GM21786 (cell line): ENCODE data around the gene SUPT5H.
"Not testable (repeated sequence)": the region's sequence is repeated elsewhere in the genome, so short reads cannot be mapped to it uniquely, and the experiment has no call there.

Experiments
- ATAC-seq: cut with Tn5 transposase; IDR thresholded peaks from one replicate; pipeline ENCODE4 v1.9.1; 2021; ENCODE audit not compliant: unreplicated experiment

The SUPT5H gene

DNA sequence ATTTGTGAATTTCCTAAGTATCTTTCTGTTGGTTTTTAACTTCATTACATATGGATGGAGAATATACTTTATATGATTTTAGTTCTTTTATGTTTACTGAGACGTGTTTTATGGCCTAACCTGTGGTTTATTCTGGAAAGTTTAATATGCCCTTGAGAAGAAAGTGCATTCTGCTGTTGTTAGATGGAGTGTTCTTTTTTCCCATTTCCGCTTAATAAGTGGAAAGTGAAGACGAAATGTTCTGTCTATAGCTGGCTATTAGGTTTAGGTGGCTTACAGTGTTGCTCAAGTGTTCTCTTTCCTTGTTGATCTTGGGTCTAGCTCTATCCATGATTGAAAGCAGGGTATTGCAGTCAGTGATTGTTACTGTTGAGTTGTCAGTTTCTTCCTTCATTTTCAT, 18.0 kb downstream of the SUPT5H start:
- no peak for ATAC-seq

DNA sequence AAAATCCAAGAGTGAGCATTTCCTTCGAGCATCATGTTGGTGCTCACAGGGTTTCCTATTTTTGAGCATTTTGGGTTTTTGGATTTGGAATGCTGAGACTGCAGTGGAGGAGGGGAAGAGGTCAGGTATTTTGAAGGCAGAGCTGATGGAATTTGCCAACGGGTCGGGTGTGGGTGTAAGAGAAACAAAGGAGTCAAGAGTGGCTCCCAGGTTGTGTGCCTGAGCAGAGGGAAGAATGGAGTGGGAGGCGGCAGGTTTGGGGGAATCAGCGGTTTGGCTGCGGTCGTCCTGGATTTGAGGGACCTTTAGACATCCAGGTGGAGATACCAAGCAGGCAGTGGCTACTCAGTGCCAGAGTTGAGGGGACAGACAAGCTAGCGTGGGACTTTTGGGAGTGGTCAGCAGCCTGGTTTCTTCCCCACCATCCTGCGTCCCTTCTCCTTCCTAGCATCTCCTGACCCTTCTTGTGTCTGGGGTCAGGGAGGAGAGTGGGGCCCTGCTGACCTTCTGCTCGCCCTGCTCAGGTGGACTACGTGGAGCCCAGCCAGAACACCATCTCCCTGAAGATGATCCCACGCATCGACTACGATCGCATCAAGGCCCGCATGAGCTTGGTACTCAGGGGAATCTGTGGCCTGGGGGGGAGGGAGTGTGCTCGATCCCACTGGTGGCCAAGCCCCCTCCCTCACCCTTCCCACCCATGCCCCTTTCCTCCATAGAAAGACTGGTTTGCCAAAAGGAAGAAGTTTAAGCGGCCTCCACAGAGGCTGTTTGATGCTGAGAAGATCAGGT, 20.8 kb downstream of the SUPT5H start:
- no peak for ATAC-seq

DNA sequence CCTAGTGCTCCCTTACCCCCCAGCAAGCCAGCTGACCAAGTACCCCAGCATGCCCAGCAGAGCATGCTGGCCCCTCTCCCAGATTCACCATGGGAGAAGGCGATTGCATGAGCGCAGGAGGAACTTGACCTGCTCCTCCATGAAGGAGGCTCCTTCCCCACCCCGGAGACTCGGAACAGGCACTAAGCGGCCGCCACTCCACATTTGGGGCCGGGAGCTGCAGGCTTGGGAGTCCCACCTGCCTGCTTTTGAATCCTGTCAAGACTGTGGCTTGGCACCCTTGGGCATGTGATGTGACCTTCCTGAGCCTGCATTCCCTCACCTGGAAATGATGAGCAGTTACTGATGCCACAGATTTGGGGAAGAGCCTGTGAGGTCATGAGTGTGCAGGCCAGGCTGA, 22.6 kb downstream of the SUPT5H start:
- ATAC-seq = no peak

DNA sequence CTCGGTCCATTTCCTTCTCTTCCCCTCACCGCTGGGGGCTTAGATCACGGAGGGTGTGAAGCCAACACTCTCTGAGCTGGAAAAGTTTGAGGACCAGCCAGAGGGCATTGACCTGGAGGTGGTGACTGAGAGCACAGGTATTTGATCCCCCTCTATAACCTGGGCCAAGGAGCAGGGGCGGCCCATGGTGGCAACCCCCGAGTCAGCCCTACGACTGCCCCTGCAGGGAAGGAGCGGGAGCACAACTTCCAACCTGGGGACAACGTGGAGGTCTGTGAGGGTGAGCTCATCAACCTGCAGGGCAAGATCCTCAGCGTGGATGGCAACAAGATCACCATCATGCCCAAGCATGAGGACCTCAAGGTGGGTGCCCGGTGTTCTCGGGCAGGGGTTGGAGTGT, 23.7 kb downstream of the SUPT5H start:
- no peak for ATAC-seq

- ATAC-seq = no peak
Measured at GRCh38 chr19:39469567-39469966, 24.2 kb downstream of the SUPT5H start.

DNA sequence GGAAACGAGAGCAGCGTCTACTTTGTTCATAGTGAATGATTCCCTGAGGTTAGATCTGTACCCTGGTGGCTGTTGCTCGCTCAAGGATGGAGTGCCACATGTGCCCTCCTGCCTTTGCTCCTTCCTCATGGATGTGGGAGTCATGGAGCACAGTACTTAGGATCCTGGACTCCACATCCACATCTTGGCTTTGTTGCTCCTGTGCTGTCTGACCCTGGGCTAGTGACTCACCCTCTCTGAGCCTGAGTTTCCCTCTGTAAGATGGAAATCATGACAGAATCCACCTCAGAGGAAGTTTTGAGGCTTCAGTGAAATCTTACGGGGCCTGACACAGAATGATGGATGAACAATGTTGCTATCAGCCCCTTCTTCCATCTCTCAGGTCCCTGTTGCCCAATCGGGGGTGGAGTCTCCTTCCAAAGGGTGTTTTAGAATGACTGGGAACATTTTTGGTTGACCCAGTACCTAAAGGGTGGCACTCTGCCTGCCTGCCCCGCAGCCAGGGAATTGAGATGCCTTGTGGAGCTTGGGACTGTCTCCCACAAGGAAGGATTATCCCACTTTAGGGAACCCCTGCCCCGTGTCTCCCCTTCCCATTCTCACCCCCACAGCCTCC, 25.4 kb downstream of the SUPT5H start:
- no peak for ATAC-seq

GRCh38 chr19:39471756-39472536, 26.6 kb downstream of the SUPT5H start:
- ATAC-seq = no peak

- ATAC-seq = no peak
Measured at GRCh38 chr19:39472746-39473442, 27.5 kb downstream of the SUPT5H start.

DNA sequence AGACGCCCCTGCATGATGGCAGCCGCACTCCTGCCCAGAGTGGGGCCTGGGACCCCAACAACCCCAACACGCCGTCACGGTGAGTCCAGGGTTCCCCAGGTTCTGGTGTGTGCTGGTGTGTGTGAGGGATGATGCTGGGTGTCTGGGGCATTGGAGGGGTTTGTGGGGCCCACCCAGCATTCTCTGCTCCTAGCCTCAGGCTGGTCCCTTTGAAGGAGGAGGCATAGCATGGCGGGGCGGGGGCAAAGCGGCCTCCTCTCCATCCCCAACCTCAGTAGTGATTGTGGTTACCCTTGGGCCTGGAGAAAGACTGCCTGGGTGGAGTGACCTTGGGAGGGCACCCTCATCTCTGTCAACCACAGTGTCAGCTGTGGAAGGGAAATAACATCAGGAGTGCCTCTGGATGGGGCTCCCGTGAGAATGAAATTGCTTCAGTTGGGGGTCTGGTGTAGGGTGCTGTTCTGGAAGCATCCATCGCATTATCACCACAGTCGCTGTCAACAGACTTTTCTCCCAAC, 28.1 kb downstream of the SUPT5H start:
- ATAC-seq = no peak

GRCh38 chr19:39474139-39474620, 28.8 kb downstream of the SUPT5H start:
- no peak for ATAC-seq

- ATAC-seq = no peak
Measured at GRCh38 chr19:39475748-39476147, 30.4 kb downstream of the SUPT5H start.

GRCh38 chr19:39479319-39479801, 34.0 kb downstream of the SUPT5H start:
- ATAC-seq = not testable (repeated sequence)

- ATAC-seq = no peak
Measured at GRCh38 chr19:39479916-39480315, 34.5 kb downstream of the SUPT5H start.

DNA sequence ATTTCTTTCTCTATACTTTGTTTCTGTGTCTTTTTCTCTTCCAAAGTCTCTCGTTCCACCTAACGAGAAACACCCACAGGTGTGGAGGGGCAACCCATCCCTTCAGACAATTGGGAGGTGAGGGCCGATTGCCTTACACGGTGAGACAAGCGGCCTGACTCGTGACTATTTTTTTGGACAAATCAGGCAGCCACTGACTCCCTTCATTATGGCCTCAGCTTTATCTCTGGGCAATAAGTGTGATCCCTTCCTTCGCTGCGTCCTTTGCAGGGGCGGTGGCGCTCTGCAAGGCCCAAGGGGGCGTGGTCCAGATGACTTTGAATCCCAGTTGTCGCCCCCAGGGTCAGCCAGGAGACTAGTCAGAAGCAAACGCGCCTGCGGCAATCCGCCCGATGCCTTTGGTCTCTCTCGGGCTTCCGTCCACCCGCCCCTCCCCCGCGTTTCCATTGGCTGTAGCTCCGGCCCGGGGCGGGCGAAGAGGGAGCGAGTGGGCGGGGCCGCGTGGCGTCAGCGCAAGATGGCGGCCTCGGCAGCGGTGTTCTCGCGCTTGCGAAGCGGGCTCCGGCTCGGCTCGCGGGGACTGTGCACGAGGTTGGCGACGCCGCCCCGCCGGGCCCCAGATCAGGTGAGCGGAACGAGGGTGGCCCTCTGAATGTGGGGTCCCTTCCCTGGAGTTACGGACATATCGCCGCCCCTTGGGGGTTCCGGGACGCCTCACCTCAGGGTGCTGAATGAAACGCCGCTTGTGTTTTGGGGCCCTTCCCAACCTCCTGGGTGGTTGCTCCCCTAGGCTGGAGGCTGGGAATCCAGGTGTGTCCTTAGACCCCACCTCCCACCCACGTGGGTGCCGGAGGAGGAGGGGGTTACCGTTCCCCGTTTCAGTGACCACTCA, 35.2 kb downstream of the SUPT5H start, which contains the start of gene TIMM50:
Gene TIMM50 (plus strand): TSS at position 502 of the 892 bp plus-strand sequence. CDS start 16 bp downstream, at position 518.
- ATAC-seq = peak; percentile 83

DNA sequence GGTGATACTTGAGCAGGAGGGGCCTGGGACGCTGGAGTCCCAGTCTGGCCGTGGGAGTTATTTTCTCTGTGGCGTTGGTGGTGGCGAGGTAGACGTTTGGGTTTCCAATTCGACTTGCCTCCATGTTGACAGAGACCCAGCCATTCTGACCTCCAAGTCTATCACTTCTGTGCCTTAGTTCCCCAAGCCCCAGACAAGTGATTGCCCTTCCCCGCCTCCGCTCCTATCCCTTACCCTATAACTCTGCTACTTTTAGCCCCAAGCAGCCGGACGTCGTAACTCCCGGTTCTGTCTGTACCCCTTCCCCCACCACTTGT, 35.8 kb downstream of the SUPT5H start:
- ATAC-seq = no peak

DNA sequence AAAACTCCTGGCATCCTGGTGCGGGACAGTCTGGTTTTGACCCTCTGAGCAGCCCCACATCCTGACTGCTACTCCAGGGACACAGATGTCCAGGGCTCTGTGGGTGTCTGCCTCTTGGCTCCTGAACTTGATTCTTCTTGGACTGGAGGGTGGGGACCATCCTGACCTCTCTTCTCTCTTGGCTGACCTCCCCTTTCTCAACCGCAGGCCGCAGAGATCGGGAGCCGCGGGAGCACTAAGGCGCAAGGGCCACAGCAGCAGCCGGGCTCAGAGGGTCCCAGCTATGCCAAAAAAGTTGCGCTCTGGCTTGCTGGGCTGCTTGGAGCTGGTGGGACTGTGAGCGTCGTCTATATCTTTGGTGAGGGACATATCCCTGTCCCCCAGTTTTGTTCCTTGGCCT, 36.3 kb downstream of the SUPT5H start:
- no peak for ATAC-seq

DNA sequence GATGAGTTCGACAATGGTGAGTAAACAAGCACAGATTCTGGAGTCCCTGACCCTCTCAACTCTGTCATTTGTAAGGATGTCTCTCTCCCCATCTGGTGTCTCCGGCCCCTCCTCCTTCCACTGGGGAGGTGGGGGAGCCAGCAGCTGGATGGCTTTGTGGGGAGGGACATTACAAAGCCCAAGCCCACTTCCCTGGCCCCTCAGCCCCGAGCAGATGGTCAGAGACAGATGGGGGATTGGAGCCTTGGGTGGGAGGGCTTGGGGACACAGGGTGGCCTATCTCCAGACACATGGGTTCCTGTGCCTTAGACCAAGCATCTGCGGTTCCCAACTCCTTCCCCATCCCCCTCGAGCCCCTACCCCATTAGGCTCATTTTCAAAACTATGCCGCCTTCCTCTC, 37.8 kb downstream of the SUPT5H start:
- no peak for ATAC-seq

DNA sequence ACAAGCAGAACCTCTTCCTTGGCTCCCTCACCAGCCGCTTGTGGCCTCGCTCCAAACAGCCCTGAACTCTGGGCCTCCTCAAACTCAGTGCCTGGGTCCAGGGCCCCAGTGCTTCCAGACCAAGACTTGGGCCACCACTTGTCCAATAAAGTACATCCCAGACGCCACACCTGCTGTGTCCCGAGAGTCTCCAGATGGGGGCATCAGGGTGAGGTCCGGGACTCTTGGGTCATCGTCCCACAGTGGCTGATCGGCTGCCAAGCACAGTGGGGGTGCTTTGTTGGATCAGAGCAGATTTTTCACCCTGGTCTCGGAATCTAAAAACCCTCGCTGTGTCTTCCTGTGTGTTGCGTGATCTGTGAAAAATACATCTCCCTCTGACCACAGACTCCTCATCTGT, 44.4 kb downstream of the SUPT5H start:
- ATAC-seq = no peak

DNA sequence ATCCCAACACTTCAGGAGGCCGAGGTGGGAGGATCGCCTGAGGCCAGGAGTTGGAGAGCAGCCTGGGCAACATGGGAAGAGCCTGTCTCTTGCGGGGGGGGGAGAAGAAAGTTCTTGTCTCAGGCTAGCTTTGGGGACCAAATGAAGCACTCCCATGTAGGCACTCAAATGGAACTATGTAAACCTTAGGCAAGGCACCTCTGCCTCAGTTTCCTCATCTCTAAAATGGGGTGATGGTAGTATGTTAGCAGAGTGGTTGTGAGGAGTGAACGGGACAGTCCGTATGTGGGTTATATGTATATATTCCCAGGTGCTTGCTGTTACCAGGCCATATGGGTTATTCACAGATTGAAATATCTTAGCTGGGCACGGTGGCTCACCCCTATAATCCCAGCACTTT, 46.8 kb downstream of the SUPT5H start:
- ATAC-seq = no peak

GRCh38 chr19:39492788-39493187, 47.4 kb downstream of the SUPT5H start:
- ATAC-seq = no peak
